Mesothelial cell of epicardium (in vitro differentiated cells): ENCODE measurements around the gene LDLRAD4. TPM values are rescaled to one million over a fixed set of nuclear protein-coding genes. Genes with fewer than 3 reads are reported as not detected.

ENCODE experiments used
- DNase-seq, 2 experiments: peaks; one replicate each; pipeline ENCODE4 v3.0.0; 2021; ENCODE audit warnings: low spot score in 2 of 2; ENCODE audit not compliant: unreplicated experiment in 2 of 2
- H3K27ac Mint-ChIP-seq: 2 replicates; pipeline ENCODE4 v1.8.0; 2021; ENCODE audit warnings: mixed read lengths
- H3K27me3 Mint-ChIP-seq: 2 replicates; pipeline ENCODE4 v1.8.0; 2021; ENCODE audit warnings: low read depth, mixed read lengths
- H3K36me3 Mint-ChIP-seq: 2 replicates; pipeline ENCODE4 v1.8.0; 2021; ENCODE audit warnings: mixed read lengths
- H3K4me1 Mint-ChIP-seq: 2 replicates; pipeline ENCODE4 v1.8.0; 2021; ENCODE audit warnings: mixed read lengths
- H3K4me3 Mint-ChIP-seq: 2 replicates; pipeline ENCODE4 v1.8.0; 2021; ENCODE audit warnings: mild to moderate bottlenecking, moderate library complexity, mixed read lengths
- H3K9me3 Mint-ChIP-seq: 2 replicates; pipeline ENCODE4 v1.8.0; 2021; ENCODE audit warnings: mixed read lengths
- CTCF ChIP-seq: fragments of 200-600 bp; sonication (generic); IDR thresholded peaks from one replicate; pipeline ENCODE4 v1.5.0; 2021; ENCODE audit warnings: antibody characterized with exemption; ENCODE audit not compliant: unreplicated experiment
- total RNA-seq: library from RNA; stranded (reverse); gene quantifications from 3 replicates; pipeline ENCODE4 v1.2.1, GENCODE V29; 2021

LDLRAD4 gene
- total RNA-seq, 1 donor from 2014 or later, result 29.7 TPM

- DNase-seq, result no peak
- Mint-ChIP-seq H3K36me3 (no peaks in the 10 kb centered on the region), H3K4me1 (no peaks in the 10 kb centered on the region), H3K9me3 (no peaks in the 10 kb centered on the region), H3K27me3 (no peaks in the 10 kb centered on the region), H3K4me3 (no peak overlapping the region), H3K27ac (no peak overlapping the region)
- TF ChIP-seq CTCF, result no peak
Observed at GRCh38 chr18:13480571-13481255, 262.2 kb downstream of the LDLRAD4 start.

GRCh38 chr18:13481331-13481730, 262.8 kb downstream of the LDLRAD4 start:
- no peak for TF ChIP-seq CTCF
- Mint-ChIP-seq H3K4me3 (no peak overlapping the region), H3K27ac (no peak overlapping the region), H3K27me3 (no peaks in the 10 kb centered on the region), H3K9me3 (no peaks in the 10 kb centered on the region), H3K36me3 (no peaks in the 10 kb centered on the region), H3K4me1 (no peaks in the 10 kb centered on the region)
- DNase-seq, result no peak

GRCh38 chr18:13481820-13482617, 263.5 kb downstream of the LDLRAD4 start:
- no peaks in the 10 kb centered on the region for H3K4me1 Mint-ChIP-seq
- no peak overlapping the region for H3K4me3 Mint-ChIP-seq
- no peak for TF ChIP-seq CTCF
- H3K27ac Mint-ChIP-seq, result no peak overlapping the region
- H3K27me3 Mint-ChIP-seq, result no peaks in the 10 kb centered on the region
- DNase-seq, result no peak
- no peaks in the 10 kb centered on the region for H3K36me3 Mint-ChIP-seq
- H3K9me3 Mint-ChIP-seq, result no peaks in the 10 kb centered on the region

DNA sequence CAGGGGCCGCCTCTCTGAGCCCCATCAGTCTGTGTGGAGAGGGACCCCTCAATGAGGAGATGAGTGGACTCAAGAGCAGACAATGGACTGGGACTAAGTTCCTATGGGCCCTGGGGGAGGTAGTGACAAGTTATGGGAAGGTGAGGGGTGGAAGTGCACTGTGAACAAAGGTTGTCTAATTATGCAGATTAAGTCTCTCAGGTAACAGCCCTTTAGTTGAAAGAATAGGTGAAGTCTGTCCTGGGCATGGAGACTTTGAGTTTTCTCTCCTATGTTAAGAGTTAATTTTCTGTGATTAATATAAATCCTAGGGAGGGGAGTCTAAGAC, 264.0 kb downstream of the LDLRAD4 start:
- no peaks in the 10 kb centered on the region for H3K27me3 Mint-ChIP-seq

More for the DNA sequence above, 264.0 kb downstream of the LDLRAD4 start:
- no peaks in the 10 kb centered on the region for H3K36me3 Mint-ChIP-seq
- H3K9me3 Mint-ChIP-seq, result no peaks in the 10 kb centered on the region
- no peaks in the 10 kb centered on the region for H3K4me1 Mint-ChIP-seq
- no peak for TF ChIP-seq CTCF
- no peak for DNase-seq
- no peak overlapping the region for H3K4me3 Mint-ChIP-seq
- no peak overlapping the region for H3K27ac Mint-ChIP-seq
